Prostate gland (tissue), 2 donors: ENCODE data around the gene GPATCH2L. TPM values are rescaled to one million over a fixed set of nuclear protein-coding genes. Genes with fewer than 3 reads are reported as not detected.

Experiments
- DNase-seq: peaks from one replicate; pipeline ENCODE4 v3.0.0-alpha.2; 2019; ENCODE audit warnings: low spot score
- H3K27ac ChIP-seq, 2 donors: fragments of 200-600 bp; sonication (generic); 2 replicates each; pipeline ENCODE4 v1.5.1; 2017 to 2019
- H3K27me3 ChIP-seq: fragments of 200-600 bp; sonication (generic); replicated peaks from 2 replicates; pipeline ENCODE4 v1.5.1; 2019; ENCODE audit not compliant: insufficient read depth
- H3K36me3 ChIP-seq, 2 donors: fragments of 200-600 bp; sonication (generic); 1 replicate in 1 of 2; 2 replicates in 1 of 2; pipeline versions ENCODE4 v1.5.1 to v1.8.1; 2017 to 2019
- H3K4me1 ChIP-seq: fragments of 200-600 bp; sonication (generic); replicated peaks from 2 replicates; pipeline ENCODE4 v1.5.1; 2019
- H3K4me3 ChIP-seq, 2 donors: fragments of 200-600 bp; sonication (generic); 2 replicates each; pipeline ENCODE4 v1.5.1; 2017 to 2019
- H3K9me3 ChIP-seq: fragments of 200-600 bp; sonication (generic); 2 replicates; pipeline ENCODE4 v1.5.1; 2017
- CTCF ChIP-seq, 4 experiments: fragments of 200-600 bp in 2 of 4; fragments of 450-650 bp in 2 of 4; sonication (generic) in 2 of 4; IDR thresholded peaks; 1 replicate in 3 of 4; 2 replicates in 1 of 4; pipeline ENCODE4 v1.5.1; 2016 to 2019; ENCODE audit warnings: antibody characterized with exemption in 4 of 4, mild to moderate bottlenecking in 2 of 4, moderate library complexity in 2 of 4
- POLR2A ChIP-seq: fragments of 450-650 bp; IDR thresholded peaks from one replicate; pipeline ENCODE4 v1.6.1; 2016; ENCODE audit warnings: antibody characterized with exemption, mild to moderate bottlenecking
- POLR2AphosphoS5 ChIP-seq: sonication (generic); formaldehyde crosslinking; IDR thresholded peaks from one replicate; pipeline ENCODE4 v1.6.1; 2017; ENCODE audit warnings: antibody characterized with exemption
- WGBS: methylation state at CpG from one replicate; pipeline ENCODE4 v1.1.5; 2018; 5-methylcytosine and 5-hydroxymethylcytosine counted together
- intact Hi-C: fragments of 100-400 bp; cut with DNase I; formaldehyde crosslinking; loops from one replicate; pipeline ENCODE4 v1.14.2; 2022
- total RNA-seq, 2 donors: library from RNA; depleted of rRNA; stranded (reverse); fragments of >200 nt; gene quantifications; one replicate each; pipeline ENCODE4 v1.1.0, GENCODE V29; 2016

GPATCH2L gene
- total RNA-seq, 2 donors from 2014 or later, result 39.0 to 60.3 TPM

GRCh38 chr14:76217179-76217578, 65.5 kb downstream of the GPATCH2L start:
- 61% methylated on average over 3 of the region's 3 CpGs for WGBS

GRCh38 chr14:76218662-76219061, 66.9 kb downstream of the GPATCH2L start:
- H3K36me3 ChIP-seq, result no peaks in the 10 kb centered on the region
- H3K4me1 ChIP-seq, result no peaks in the 10 kb centered on the region
- WGBS, result 88% methylated on average over 2 of the region's 2 CpGs
- no peaks in the 10 kb centered on the region for H3K9me3 ChIP-seq
- H3K27me3 ChIP-seq, result no peaks in the 10 kb centered on the region
- no peak overlapping the region for H3K4me3 ChIP-seq
- DNase-seq, result no peak
- TF ChIP-seq POLR2A (no peak), CTCF (IDR thresholded peaks at IDR 0.05) (no peak), POLR2AphosphoS5 (no peak)
- intact Hi-C loops, result no loop called here
- no peak overlapping the region for H3K27ac ChIP-seq

More at GRCh38 chr14:76217179-76217578, 65.5 kb downstream of the GPATCH2L start:
- TF ChIP-seq CTCF (IDR thresholded peaks at IDR 0.05) (no peak), POLR2AphosphoS5 (no peak)
- no peaks in the 10 kb centered on the region for H3K27me3 ChIP-seq
- DNase-seq, result no peak
- H3K27ac ChIP-seq, result no peak overlapping the region
- H3K4me3 ChIP-seq, result no peak overlapping the region
- intact Hi-C loops, result no loop called here
- no peaks in the 10 kb centered on the region for H3K9me3 ChIP-seq
- H3K36me3 ChIP-seq, result no peaks in the 10 kb centered on the region
- no peaks in the 10 kb centered on the region for H3K4me1 ChIP-seq

- DNase-seq, result no peak
- WGBS, result 81% methylated on average over 3 of the region's 3 CpGs
- no peaks in the 10 kb centered on the region for H3K4me1 ChIP-seq
- TF ChIP-seq POLR2AphosphoS5 (no peak), CTCF (IDR thresholded peaks at IDR 0.05) (no peak), POLR2A (no peak)
- no peak overlapping the region for H3K4me3 ChIP-seq
- H3K36me3 ChIP-seq, result no peaks in the 10 kb centered on the region
- intact Hi-C loops, result no loop called here
- H3K9me3 ChIP-seq, result no peaks in the 10 kb centered on the region
- H3K27ac ChIP-seq, result no peak overlapping the region
- no peaks in the 10 kb centered on the region for H3K27me3 ChIP-seq
Observed at GRCh38 chr14:76219873-76220272, 68.2 kb downstream of the GPATCH2L start.

GRCh38 chr14:76227450-76228050, 75.8 kb downstream of the GPATCH2L start:
- Histone ChIP-seq H3K27ac (no peak overlapping the region), H3K27me3 (no peaks in the 10 kb centered on the region), H3K36me3 (no peaks in the 10 kb centered on the region), H3K9me3 (no peaks in the 10 kb centered on the region), H3K4me1 (no peaks in the 10 kb centered on the region), H3K4me3 (no peak overlapping the region)
- WGBS, result 74% methylated on average over 10 of the region's 10 CpGs
- no peak for DNase-seq
- intact Hi-C loops, result no loop called here
- no peak for TF ChIP-seq POLR2A
- no peak for TF ChIP-seq CTCF (IDR thresholded peaks at IDR 0.05)
- no peak for TF ChIP-seq POLR2AphosphoS5

GRCh38 chr14:76228138-76228537, 76.4 kb downstream of the GPATCH2L start:
- TF ChIP-seq POLR2A (no peak), POLR2AphosphoS5 (no peak), CTCF (IDR thresholded peaks at IDR 0.05) (no peak)
- intact Hi-C loops, result no loop called here
- no peak for DNase-seq
- WGBS, result 54% methylated on average over 10 of the region's 10 CpGs
- Histone ChIP-seq H3K4me1 (no peaks in the 10 kb centered on the region), H3K4me3 (no peak overlapping the region), H3K9me3 (no peaks in the 10 kb centered on the region), H3K27ac (no peak overlapping the region), H3K36me3 (no peaks in the 10 kb centered on the region), H3K27me3 (no peaks in the 10 kb centered on the region)
